IMR-90 (cell line): ENCODE measurements around the gene NDUFB10. TPM values are rescaled to one million over a fixed set of nuclear protein-coding genes. Genes with fewer than 3 reads are reported as not detected.

Experiments
- ATAC-seq: fragments of 200-7000 bp; cut with Tn5 transposase; 2 replicates; pipeline ENCODE4 v1.9.1; 2020; ENCODE audit warnings: low read depth, mild to moderate bottlenecking, moderate library complexity
- BruUV-seq: library from RNA; stranded (reverse); fragments of 400-500 nt; replicated peaks from 2 replicates; lab custom pipeline; 2021; lab: Mats Ljungman, UMichigan
- CTCF ChIA-PET: fragments of 300-600 bp; formaldehyde crosslinking; extraction: SDS; loops from one replicate; lab custom pipeline; 2021; ENCODE audit warnings: antibody characterized with exemption; lab: Yijun Ruan, JAX
- POLR2A ChIA-PET: fragments of 300-600 bp; sonication (Branson Sonifier 250); formaldehyde crosslinking; loops from one replicate; lab custom pipeline; 2022; ENCODE audit warnings: antibody characterized with exemption; ENCODE audit not compliant: unreplicated experiment; lab: Charles Lee
- DNase-seq: peaks from one replicate; pipeline ENCODE4 v3.0.0; 2013
- H2AFZ ChIP-seq: replicated peaks from 2 replicates; pipeline ENCODE3; 2013; ENCODE audit warnings: low read length, mild to moderate bottlenecking; ENCODE audit not compliant: poor library complexity
- H2AK5ac ChIP-seq: 2 replicates; pipeline ENCODE4 v1.6.1; 2013; ENCODE audit warnings: low read depth, low read length, inconsistent platforms
- H2AK9ac ChIP-seq: replicated peaks from 2 replicates; pipeline ENCODE3; 2013; ENCODE audit warnings: mild to moderate bottlenecking, low read depth, low read length, moderate library complexity; ENCODE audit not compliant: poor library complexity
- H2BK120ac ChIP-seq: 2 replicates; pipeline ENCODE4 v1.6.1; 2013; ENCODE audit warnings: low read depth, low read length, inconsistent platforms
- H2BK15ac ChIP-seq: 3 replicates; pipeline ENCODE4 v1.6.1; 2013; ENCODE audit warnings: low read depth, low read length, inconsistent platforms
- H2BK20ac ChIP-seq: 2 replicates; pipeline ENCODE4 v1.6.1; 2013; ENCODE audit warnings: low read depth, mild to moderate bottlenecking, inconsistent platforms, low read length, moderate library complexity
- H2BK5ac ChIP-seq: 2 replicates; pipeline ENCODE4 v1.6.1; 2013; ENCODE audit warnings: mild to moderate bottlenecking, low read depth, low read length, inconsistent platforms; ENCODE audit not compliant: poor library complexity, severe bottlenecking
- H3K14ac ChIP-seq: replicated peaks from 2 replicates; pipeline ENCODE4 v1.6.1; 2013; ENCODE audit warnings: low read depth, low read length, inconsistent platforms
- H3K18ac ChIP-seq: 2 replicates; pipeline ENCODE4 v1.6.1; 2013; ENCODE audit warnings: low read depth, low read length, control low read depth
- H3K23ac ChIP-seq: 2 replicates; pipeline ENCODE4 v1.6.1; 2013; ENCODE audit warnings: low read depth, low read length, inconsistent platforms
- H3K27ac ChIP-seq: 2 replicates; pipeline ENCODE4 v1.5.1; 2013; ENCODE audit warnings: mild to moderate bottlenecking, control low read depth, low read length; ENCODE audit not compliant: insufficient read depth
- H3K27me3 ChIP-seq: 2 replicates; pipeline ENCODE4 v1.6.1; 2013; ENCODE audit warnings: low read length; ENCODE audit not compliant: control insufficient read depth, insufficient read depth
- H3K36me3 ChIP-seq: 2 replicates; pipeline ENCODE4 v1.6.1; 2013; ENCODE audit warnings: low read length, mixed read lengths; ENCODE audit not compliant: control insufficient read depth, insufficient read depth
- H3K4ac ChIP-seq: 2 replicates; pipeline ENCODE4 v1.6.1; 2013; ENCODE audit warnings: low read depth, low read length, inconsistent platforms
- H3K4me1 ChIP-seq: 2 replicates; pipeline ENCODE4 v1.6.1; 2013; ENCODE audit warnings: low read length, mixed read lengths; ENCODE audit not compliant: control insufficient read depth, insufficient read depth
- H3K4me2 ChIP-seq: 2 replicates; pipeline ENCODE4 v1.6.1; 2013; ENCODE audit warnings: low read depth, mild to moderate bottlenecking, control low read depth, low read length, moderate library complexity
- H3K4me3 ChIP-seq: 2 replicates; pipeline ENCODE4 v1.5.1; 2013; ENCODE audit warnings: low read depth, mild to moderate bottlenecking, control low read depth, low read length, moderate library complexity; ENCODE audit not compliant: insufficient read depth
- H3K56ac ChIP-seq: 2 replicates; pipeline ENCODE4 v1.6.1; 2013; ENCODE audit warnings: low read length, inconsistent platforms; ENCODE audit not compliant: insufficient read depth; ENCODE audit errors: extremely low read depth
- H3K79me1 ChIP-seq, 2 experiments: 2 replicates each; pipeline ENCODE4 v1.6.1; 2013; ENCODE audit warnings: low read length in 2 of 2, inconsistent platforms in 1 of 2, low read depth in 1 of 2
- H3K9ac ChIP-seq: 2 replicates; pipeline ENCODE4 v1.6.1; 2013; ENCODE audit warnings: low read depth, low read length, control low read depth
- H3K9me1 ChIP-seq: 2 replicates; pipeline ENCODE4 v1.6.1; 2013; ENCODE audit warnings: low read length, inconsistent platforms; ENCODE audit not compliant: insufficient read depth
- H3K9me3 ChIP-seq: 2 replicates; pipeline ENCODE4 v1.6.1; 2013; ENCODE audit warnings: low read length; ENCODE audit not compliant: control insufficient read depth, insufficient read depth
- H4K20me1 ChIP-seq: 2 replicates; pipeline ENCODE4 v1.6.1; 2013; ENCODE audit warnings: low read length, inconsistent platforms; ENCODE audit not compliant: insufficient read depth
- H4K5ac ChIP-seq: 2 replicates; pipeline ENCODE4 v1.6.1; 2013; ENCODE audit warnings: mild to moderate bottlenecking, low read depth, low read length, control low read depth
- H4K8ac ChIP-seq, 2 experiments: 2 replicates each; pipeline ENCODE4 v1.6.1; 2013; ENCODE audit warnings: low read depth in 2 of 2, low read length in 2 of 2, control low read depth in 1 of 2, inconsistent platforms in 1 of 2
- H4K91ac ChIP-seq: 2 replicates; pipeline ENCODE4 v1.6.1; 2013; ENCODE audit warnings: low read depth, low read length, inconsistent platforms; ENCODE audit not compliant: insufficient read depth
- BHLHE40 ChIP-seq: fragments of 150-350 bp; IDR thresholded peaks from 2 replicates; pipeline ENCODE4 v1.6.1; 2016; ENCODE audit warnings: mild to moderate bottlenecking, low read depth, low read length
- CTCF ChIP-seq: conservative IDR thresholded peaks from 2 replicates; pipeline ENCODE4 v1.5.1; 2012; ENCODE audit warnings: mild to moderate bottlenecking, low read depth, low read length, improper control_type of control experiment
- MAZ ChIP-seq: IDR thresholded peaks from 2 replicates; pipeline ENCODE4 v1.6.1; 2012; ENCODE audit warnings: low read depth, mild to moderate bottlenecking, low read length, improper control_type of control experiment, moderate library complexity, borderline replicate concordance
- MXI1 ChIP-seq: IDR thresholded peaks from 2 replicates; pipeline ENCODE4 v1.6.1; 2012; ENCODE audit warnings: low read depth, mild to moderate bottlenecking, low read length, moderate library complexity, borderline replicate concordance
- NFE2L2 ChIP-seq: fragments of 150-350 bp; IDR thresholded peaks from 2 replicates; pipeline ENCODE4 v1.6.1; 2016; ENCODE audit warnings: low read depth, mild to moderate bottlenecking, low read length
- POLR2A ChIP-seq: IDR thresholded peaks from 2 replicates; pipeline ENCODE4 v1.6.1; 2012; ENCODE audit warnings: mild to moderate bottlenecking, low read depth, low read length
- RAD21 ChIP-seq: IDR thresholded peaks from 2 replicates; pipeline ENCODE4 v1.6.1; 2012; ENCODE audit warnings: low read length, improper control_type of control experiment
- RCOR1 ChIP-seq: IDR thresholded peaks from 2 replicates; pipeline ENCODE4 v1.6.1; 2012; ENCODE audit warnings: mild to moderate bottlenecking, low read length, improper control_type of control experiment; ENCODE audit not compliant: insufficient replicate concordance
- WGBS, 2 experiments: methylation state at CpG; one replicate each; pipeline versions ENCODE4 v1.1.5 to v1.1.7; 2013; ENCODE audit warnings: missing lambda C conversion rate in 2 of 2; ENCODE audit not compliant: insufficient read length in 1 of 2; ENCODE audit errors: extremely low coverage in 2 of 2; 5-methylcytosine and 5-hydroxymethylcytosine counted together
- dilution Hi-C: fragments of 300-500 bp; cut with HindIII; formaldehyde crosslinking; loops from one replicate; pipeline ENCODE4 v1.14.3; 2018; ENCODE audit warnings: low sequenced_read_pairs; ENCODE audit not compliant: unreplicated experiment
- in situ Hi-C: fragments of 300-500 bp; cut with MboI; formaldehyde crosslinking; loops from 3 replicates; pipeline ENCODE4 v1.14.3; 2019; ENCODE audit warnings: low sequenced_read_pairs, inconsistent platforms, mixed read lengths
- intact Hi-C: fragments of 100-400 bp; cut with micrococcal nuclease; formaldehyde crosslinking; loops from 2 replicates; pipeline ENCODE4 v1.10.0; 2022
- polyA plus RNA-seq, 3 experiments: library from polyadenylated mRNA; depleted of rRNA; stranded (reverse); fragments of >200 nt; gene quantifications; 2 replicates each; pipeline ENCODE4 v1.2.3, GENCODE V29; 2012; ENCODE audit warnings: low replicate concordance in 1 of 3
- total RNA-seq: library from RNA; depleted of rRNA; stranded (reverse); fragments of >200 nt; gene quantifications from 2 replicates; pipeline ENCODE4 v1.2.3, GENCODE V29; 2012

The NDUFB10 gene
- total and polyA plus RNA-seq, 2 of the 4 experiments (the other 2 are of a cell fraction), result 189 to 220 TPM

GRCh38 chr16:2006317-2006716 is 47.0 kb downstream of the NDUFB10 start:
- intact Hi-C loops (no loop called here), dilution Hi-C loops (no loop called here), in situ Hi-C loops (no loop called here)
- H3K79me1 ChIP-seq, result peaks cover 19 to 88% of the 10 kb centered on the region in 2 experiments; a peak in 3 of 4 replicates
- TF ChIP-seq CTCF, result no peak
- TF ChIP-seq RCOR1, result no peak
- no peak for TF ChIP-seq RAD21
- no peak for TF ChIP-seq POLR2A
- no peak for TF ChIP-seq NFE2L2
- TF ChIP-seq MXI1, result no peak
- no peak for TF ChIP-seq BHLHE40
- TF ChIP-seq MAZ, result no peak
- H2BK5ac ChIP-seq, result no peak overlapping the region
- no peaks in the 10 kb centered on the region for H3K9me3 ChIP-seq
- peaks cover 28% of the 10 kb centered on the region for H3K4me1 ChIP-seq
- no peak overlapping the region for H2BK120ac ChIP-seq
- H3K9me1 ChIP-seq, result peaks cover 8% of the 10 kb centered on the region; the same call in 1 of the 2 replicates
- no peak for ATAC-seq
- no peak overlapping the region for H4K8ac ChIP-seq
- no peak overlapping the region for H3K9ac ChIP-seq
- no peak overlapping the region for H3K4ac ChIP-seq
- no peak overlapping the region for H3K4me3 ChIP-seq
- H3K27me3 ChIP-seq, result no peaks in the 10 kb centered on the region
- no peak overlapping the region for H3K56ac ChIP-seq
- POLR2A ChIA-PET, result no interaction called here
- peak overlapping the region; percentile 6 for H2AK9ac ChIP-seq
- H3K23ac ChIP-seq, result 0 out of 2 replicates have a peak overlapping the region, but pooled peaks have one; percentile 43
- no peak overlapping the region for H2AK5ac ChIP-seq
- no peak overlapping the region for H4K91ac ChIP-seq
- H2BK20ac ChIP-seq, result no peak overlapping the region
- H4K20me1 ChIP-seq, result peaks cover 76% of the 10 kb centered on the region
- no TSS peak for BruUV-seq
- CTCF ChIA-PET, result no interaction called here
- H3K4me2 ChIP-seq, result no peak overlapping the region
- no peak overlapping the region for H2BK15ac ChIP-seq
- no peak overlapping the region for H3K14ac ChIP-seq
- DNase-seq, result no peak
- H4K5ac ChIP-seq, result no peak overlapping the region
- H3K18ac ChIP-seq, result no peak overlapping the region
- no peak overlapping the region for H2AFZ ChIP-seq
- H3K27ac ChIP-seq, result no peak overlapping the region
- 94% methylated on average over 5 of the region's 8 CpGs; no CpG with 5 or more reads in 1 of the 2 experiments for WGBS, 2 experiments
- peaks cover 30% of the 10 kb centered on the region for H3K36me3 ChIP-seq
